ENCODE data around the gene EPHX1.
"Not testable (repeated sequence)": the region's sequence is repeated elsewhere in the genome, so short reads cannot be mapped to it uniquely, and the experiment has no call there.

EPHX1 gene

GRCh38 chr1:225809842-225810578 lies at the start of gene EPHX1:
TSS of gene EPHX1 (plus strand) at chr1:225810124. CDS start at chr1:225828730, 18,606 bp downstream.
- peak; percentile 93 for DNase-seq (ENCODE audit: low read depth, low spot score)
- peaks cover 15% of the 10 kb centered on the region for H3K27me3 ChIP-seq (ENCODE audit: insufficient read depth, insufficient read length)
- peaks cover 3% of the 10 kb centered on the region for H3K4me1 ChIP-seq (ENCODE audit: insufficient read depth, insufficient read length)
- peak within 1 kb of the TSS; percentile 90 for H3K9ac ChIP-seq (ENCODE audit: insufficient read length, low read depth)
- no peak for TF ChIP-seq YY1 (IDR thresholded peaks at IDR 0.05; ENCODE audit: insufficient read depth, insufficient read length)
- no peak for TF ChIP-seq SUZ12 (IDR thresholded peaks at IDR 0.05; ENCODE audit: extremely low read depth, insufficient read depth, insufficient read length)
- no peak for TF ChIP-seq ZNF274 (IDR thresholded peaks at IDR 0.05; ENCODE audit: low read depth, low read length)
- peak within 1 kb of the TSS; percentile 76 for H3K4me3 ChIP-seq (ENCODE audit: insufficient read length, low read depth)
- H3K36me3 ChIP-seq (ENCODE audit: insufficient read depth, insufficient read length, low read length), result peaks cover 25% of the 10 kb centered on the region
- no peaks in the 10 kb centered on the region for H3K9me3 ChIP-seq (ENCODE audit: insufficient read depth, low read length)

- Histone ChIP-seq H3K36me3 (ENCODE audit: insufficient read depth, insufficient read length, low read length) (no peaks in the 10 kb centered on the region), H3K9me3 (ENCODE audit: insufficient read depth, low read length) (no peaks in the 10 kb centered on the region), H3K27me3 (ENCODE audit: insufficient read depth, insufficient read length) (no peaks in the 10 kb centered on the region), H3K4me3 (ENCODE audit: insufficient read length, low read depth) (no peak overlapping the region), H3K9ac (ENCODE audit: insufficient read length, low read depth) (no peak overlapping the region), H3K4me1 (ENCODE audit: insufficient read depth, insufficient read length) (peaks cover 9% of the 10 kb centered on the region)
- no peak for DNase-seq (ENCODE audit: low read depth, low spot score)
- no peak for TF ChIP-seq YY1 (IDR thresholded peaks at IDR 0.05; ENCODE audit: insufficient read depth, insufficient read length)
- no peak for TF ChIP-seq SUZ12 (IDR thresholded peaks at IDR 0.05; ENCODE audit: extremely low read depth, insufficient read depth, insufficient read length)
- no peak for TF ChIP-seq ZNF274 (IDR thresholded peaks at IDR 0.05; ENCODE audit: low read depth, low read length)
These were observed 49.4 kb upstream of the EPHX1 start for GRCh38 chr1:225760531-225760930.

GRCh38 chr1:225761395-225761794 lies 48.5 kb upstream of the EPHX1 start:
- not testable (repeated sequence) for H3K9ac ChIP-seq (ENCODE audit: insufficient read length, low read depth); H3K36me3 ChIP-seq (ENCODE audit: insufficient read depth, insufficient read length, low read length); H3K27me3 ChIP-seq (ENCODE audit: insufficient read depth, insufficient read length); H3K9me3 ChIP-seq (ENCODE audit: insufficient read depth, low read length); DNase-seq (ENCODE audit: low read depth, low spot score); H3K4me1 ChIP-seq (ENCODE audit: insufficient read depth, insufficient read length); H3K4me3 ChIP-seq (ENCODE audit: insufficient read length, low read depth)

DNA sequence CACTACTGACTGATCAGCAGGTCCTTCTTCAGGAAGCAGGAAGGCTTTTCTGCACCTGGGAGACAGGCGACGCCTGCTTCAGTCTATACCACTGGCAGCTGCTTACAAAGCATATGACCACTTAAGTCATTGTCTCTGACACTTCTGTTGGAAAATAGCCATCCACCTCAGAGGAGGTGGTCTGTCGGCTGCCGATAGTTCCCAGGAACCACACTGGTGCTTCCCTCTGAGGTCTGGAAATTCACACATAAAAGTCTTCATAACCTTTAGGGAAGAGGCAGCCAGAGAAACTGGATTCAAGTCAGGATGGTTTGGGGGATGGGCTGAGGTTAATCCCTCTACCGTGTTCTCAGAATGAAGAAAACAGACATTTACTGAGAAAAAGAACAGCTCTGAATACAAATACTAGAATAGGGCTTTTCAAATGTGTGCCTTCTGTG lies 47.9 kb upstream of the EPHX1 start:
- no peak for TF ChIP-seq YY1 (IDR thresholded peaks at IDR 0.05; ENCODE audit: insufficient read depth, insufficient read length)
- TF ChIP-seq ZNF274 (IDR thresholded peaks at IDR 0.05; ENCODE audit: low read depth, low read length), result no peak
- no peak for TF ChIP-seq SUZ12 (IDR thresholded peaks at IDR 0.05; ENCODE audit: extremely low read depth, insufficient read depth, insufficient read length)
- no peaks in the 10 kb centered on the region for H3K9me3 ChIP-seq (ENCODE audit: insufficient read depth, low read length)
- no peak overlapping the region for H3K4me3 ChIP-seq (ENCODE audit: insufficient read length, low read depth)
- H3K27me3 ChIP-seq (ENCODE audit: insufficient read depth, insufficient read length), result no peaks in the 10 kb centered on the region
- H3K9ac ChIP-seq (ENCODE audit: insufficient read length, low read depth), result no peak overlapping the region
- no peaks in the 10 kb centered on the region for H3K36me3 ChIP-seq (ENCODE audit: insufficient read depth, insufficient read length, low read length)
- DNase-seq (ENCODE audit: low read depth, low spot score), result no peak
- H3K4me1 ChIP-seq (ENCODE audit: insufficient read depth, insufficient read length), result peaks cover 9% of the 10 kb centered on the region

DNA sequence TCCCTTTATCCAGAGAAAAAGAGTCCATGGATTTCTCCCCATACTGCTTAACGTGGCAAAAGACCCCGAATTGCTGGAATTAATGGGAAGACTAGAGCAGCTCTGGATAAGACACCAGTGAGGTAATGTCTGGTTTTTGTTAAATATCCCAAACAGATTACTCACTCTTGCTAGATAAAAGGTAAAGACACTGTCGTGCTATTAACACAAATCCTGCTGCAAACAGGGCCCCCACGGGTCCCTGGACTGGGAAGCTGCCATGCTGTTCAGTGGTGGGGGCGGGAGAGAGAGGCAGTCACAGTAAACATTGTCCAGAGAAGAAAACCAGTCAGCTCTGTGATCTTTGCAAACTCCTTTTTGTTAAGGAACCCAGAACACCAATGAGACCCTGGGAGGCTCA lies 47.5 kb upstream of the EPHX1 start:
- Histone ChIP-seq H3K4me3 (ENCODE audit: insufficient read length, low read depth) (no peak overlapping the region), H3K9me3 (ENCODE audit: insufficient read depth, low read length) (no peaks in the 10 kb centered on the region), H3K4me1 (ENCODE audit: insufficient read depth, insufficient read length) (peaks cover 11% of the 10 kb centered on the region), H3K9ac (ENCODE audit: insufficient read length, low read depth) (no peak overlapping the region), H3K36me3 (ENCODE audit: insufficient read depth, insufficient read length, low read length) (no peaks in the 10 kb centered on the region), H3K27me3 (ENCODE audit: insufficient read depth, insufficient read length) (no peaks in the 10 kb centered on the region)
- TF ChIP-seq YY1 (IDR thresholded peaks at IDR 0.05; ENCODE audit: insufficient read depth, insufficient read length) (no peak), ZNF274 (IDR thresholded peaks at IDR 0.05; ENCODE audit: low read depth, low read length) (no peak), SUZ12 (IDR thresholded peaks at IDR 0.05; ENCODE audit: extremely low read depth, insufficient read depth, insufficient read length) (no peak)
- DNase-seq (ENCODE audit: low read depth, low spot score), result no peak

- no peak overlapping the region for H3K9ac ChIP-seq (ENCODE audit: insufficient read length, low read depth)
- H3K4me1 ChIP-seq (ENCODE audit: insufficient read depth, insufficient read length), result peaks cover 17% of the 10 kb centered on the region
These were observed 46.0 kb upstream of the EPHX1 start for GRCh38 chr1:225763716-225764548.

GRCh38 chr1:225765982-225766674 lies 43.8 kb upstream of the EPHX1 start:
- TF ChIP-seq ZNF274 (IDR thresholded peaks at IDR 0.05; ENCODE audit: low read depth, low read length), result no peak
- TF ChIP-seq SUZ12 (IDR thresholded peaks at IDR 0.05; ENCODE audit: extremely low read depth, insufficient read depth, insufficient read length), result no peak
- TF ChIP-seq YY1 (IDR thresholded peaks at IDR 0.05; ENCODE audit: insufficient read depth, insufficient read length), result no peak
- no peaks in the 10 kb centered on the region for H3K9me3 ChIP-seq (ENCODE audit: insufficient read depth, low read length)
- no peak overlapping the region for H3K9ac ChIP-seq (ENCODE audit: insufficient read length, low read depth)
- peaks cover 19% of the 10 kb centered on the region for H3K4me1 ChIP-seq (ENCODE audit: insufficient read depth, insufficient read length)
- no peak overlapping the region for H3K4me3 ChIP-seq (ENCODE audit: insufficient read length, low read depth)
- H3K36me3 ChIP-seq (ENCODE audit: insufficient read depth, insufficient read length, low read length), result no peaks in the 10 kb centered on the region
- no peaks in the 10 kb centered on the region for H3K27me3 ChIP-seq (ENCODE audit: insufficient read depth, insufficient read length)
- DNase-seq (ENCODE audit: low read depth, low spot score), result no peak

More at GRCh38 chr1:225763716-225764548, 46.0 kb upstream of the EPHX1 start:
- Histone ChIP-seq H3K9me3 (ENCODE audit: insufficient read depth, low read length) (no peaks in the 10 kb centered on the region), H3K36me3 (ENCODE audit: insufficient read depth, insufficient read length, low read length) (no peaks in the 10 kb centered on the region), H3K4me3 (ENCODE audit: insufficient read length, low read depth) (no peak overlapping the region), H3K27me3 (ENCODE audit: insufficient read depth, insufficient read length) (no peaks in the 10 kb centered on the region)
- DNase-seq (ENCODE audit: low read depth, low spot score), result no peak
- TF ChIP-seq SUZ12 (IDR thresholded peaks at IDR 0.05; ENCODE audit: extremely low read depth, insufficient read depth, insufficient read length), result no peak
- TF ChIP-seq YY1 (IDR thresholded peaks at IDR 0.05; ENCODE audit: insufficient read depth, insufficient read length), result no peak
- TF ChIP-seq ZNF274 (IDR thresholded peaks at IDR 0.05; ENCODE audit: low read depth, low read length), result no peak

Measured in NT2/D1 (cell line).